ENCODE results near the gene ASXL2. TPM values are rescaled to one million over a fixed set of nuclear protein-coding genes. Genes with fewer than 3 reads are reported as not detected.
"Not testable (repeated sequence)": the region's sequence is repeated elsewhere in the genome, so short reads cannot be mapped to it uniquely, and the experiment has no call there.

ASXL2 gene
- total RNA-seq, 1 donor from 2014 or later = 37.5 TPM

- no peak for DNase-seq (ENCODE audit: low spot score)
Observed at GRCh38 chr2:25736899-25737515, 141.3 kb downstream of the ASXL2 start.

GRCh38 chr2:25735835-25736234 is 142.5 kb downstream of the ASXL2 start:
- no peak for DNase-seq (ENCODE audit: low spot score)

GRCh38 chr2:25728559-25728958 is 149.7 kb downstream of the ASXL2 start:
- no peak for DNase-seq (ENCODE audit: low spot score)

GRCh38 chr2:25726522-25726921 is 151.8 kb downstream of the ASXL2 start:
- DNase-seq (ENCODE audit: low spot score) = no peak

- DNase-seq (ENCODE audit: low spot score) = no peak
Observed at GRCh38 chr2:25725877-25726276, 152.4 kb downstream of the ASXL2 start.

GRCh38 chr2:25724756-25725155 is 153.5 kb downstream of the ASXL2 start:
- no peak for DNase-seq (ENCODE audit: low spot score)

GRCh38 chr2:25722224-25722623 is 156.1 kb downstream of the ASXL2 start:
- no peak for DNase-seq (ENCODE audit: low spot score)

GRCh38 chr2:25720575-25720974 is 157.7 kb downstream of the ASXL2 start:
- DNase-seq (ENCODE audit: low spot score) = no peak

GRCh38 chr2:25714740-25715139 is 163.5 kb downstream of the ASXL2 start:
- no peak for DNase-seq (ENCODE audit: low spot score)

GRCh38 chr2:25712455-25712854 is 165.8 kb downstream of the ASXL2 start:
- no peak for DNase-seq (ENCODE audit: low spot score)

- peak; percentile 34 for DNase-seq (ENCODE audit: low spot score)
Observed at GRCh38 chr2:25711675-25712354, 166.5 kb downstream of the ASXL2 start.

- no peak for DNase-seq (ENCODE audit: low spot score)
Observed at GRCh38 chr2:25710750-25711149, 167.5 kb downstream of the ASXL2 start.

- DNase-seq (ENCODE audit: low spot score) = no peak
Observed at GRCh38 chr2:25709349-25709748, 168.9 kb downstream of the ASXL2 start.

- no peak for DNase-seq (ENCODE audit: low spot score)
Observed at GRCh38 chr2:25707927-25708590, 170.2 kb downstream of the ASXL2 start.

GRCh38 chr2:25705575-25705974 is 172.7 kb downstream of the ASXL2 start:
- not testable (repeated sequence) for DNase-seq (ENCODE audit: low spot score)

GRCh38 chr2:25701801-25702200 is 176.5 kb downstream of the ASXL2 start:
- no peak for DNase-seq (ENCODE audit: low spot score)

GRCh38 chr2:25700221-25700660 is 178.0 kb downstream of the ASXL2 start:
- peak; percentile 19 for DNase-seq (ENCODE audit: low spot score)

GRCh38 chr2:25699216-25699615 is 179.1 kb downstream of the ASXL2 start:
- no peak for DNase-seq (ENCODE audit: low spot score)

GRCh38 chr2:25698752-25699151 is 179.5 kb downstream of the ASXL2 start:
- DNase-seq (ENCODE audit: low spot score) = no peak

- no peak for DNase-seq (ENCODE audit: low spot score)
Observed at GRCh38 chr2:25697559-25698341, 180.5 kb downstream of the ASXL2 start.

GRCh38 chr2:25692737-25693445 is 185.4 kb downstream of the ASXL2 start:
- DNase-seq (ENCODE audit: low spot score) = peak; percentile 24

GRCh38 chr2:25692143-25692542 is 186.1 kb downstream of the ASXL2 start:
- DNase-seq (ENCODE audit: low spot score) = peak; percentile 48

Measured in mucosa of gallbladder (tissue), 1 donor.